Naive thymus-derived CD4-positive, alpha-beta T cell (primary cell): ENCODE data around the gene IFT52. TPM values are rescaled to one million over a fixed set of nuclear protein-coding genes. Genes with fewer than 3 reads are reported as not detected.
"Not testable (repeated sequence)": the region's sequence is repeated elsewhere in the genome, so short reads cannot be mapped to it uniquely, and the experiment has no call there.

ENCODE experiments used
- ATAC-seq: fragments of 150-1000 bp; cut with Tn5 transposase; 2 replicates; pipeline ENCODE4 v1.10.0; 2021; ENCODE audit warnings: mild to moderate bottlenecking, moderate library complexity
- CTCF ChIA-PET: fragments of 350-600 bp; sonication (Branson Sonifier 250); formaldehyde crosslinking; loops from one replicate; lab custom pipeline; 2021; ENCODE audit warnings: antibody characterized with exemption; lab: Charles Lee
- POLR2A ChIA-PET: fragments of 350-600 bp; sonication (Branson Sonifier 250); formaldehyde crosslinking; loops from one replicate; lab custom pipeline; 2021; ENCODE audit warnings: antibody characterized with exemption, inconsistent platforms; lab: Charles Lee
- DNase-seq, 9 donors: peaks; one replicate each; pipeline versions ENCODE4 v3.0.0 to v3.0.0-alpha.2; 2020 to 2022; ENCODE audit warnings: mixed read lengths in 1 of 9
- H3K27ac ChIP-seq: one replicate; pipeline ENCODE4 v1.7.0; 2013; ENCODE audit warnings: mild to moderate bottlenecking, low read depth, low read length, moderate library complexity
- H3K27me3 ChIP-seq, 2 donors: one replicate each; pipeline ENCODE4 v1.7.0; 2013; ENCODE audit warnings: low read length in 2 of 2, mild to moderate bottlenecking in 2 of 2, moderate library complexity in 2 of 2; ENCODE audit not compliant: control insufficient read depth in 2 of 2, insufficient read depth in 2 of 2
- H3K36me3 ChIP-seq, 3 experiments: 1 replicate in 2 of 3; 2 replicates in 1 of 3; pipeline ENCODE4 v1.7.0; 2013; ENCODE audit warnings: low read length in 3 of 3, mild to moderate bottlenecking in 3 of 3, moderate library complexity in 1 of 3; ENCODE audit not compliant: insufficient read depth in 3 of 3, control insufficient read depth in 2 of 3
- H3K4me1 ChIP-seq, 2 donors: one replicate each; pipeline ENCODE4 v1.7.0; 2013; ENCODE audit warnings: low read length in 2 of 2, mild to moderate bottlenecking in 2 of 2, moderate library complexity in 1 of 2; ENCODE audit not compliant: control insufficient read depth in 2 of 2, insufficient read depth in 2 of 2
- H3K4me3 ChIP-seq: 2 replicates; pipeline ENCODE4 v1.7.0; 2013; ENCODE audit warnings: mild to moderate bottlenecking, low read length
- H3K9me3 ChIP-seq, 3 experiments: 1 replicate in 2 of 3; 2 replicates in 1 of 3; pipeline ENCODE4 v1.7.0; 2013; ENCODE audit warnings: low read length in 3 of 3; ENCODE audit not compliant: control insufficient read depth in 2 of 3
- H3K27ac Mint-ChIP-seq, 9 donors: one replicate each; pipeline ENCODE4 v1.8.0; 2020 to 2022; ENCODE audit warnings: mixed read lengths in 9 of 9, mild to moderate bottlenecking in 8 of 9, moderate library complexity in 5 of 9, inconsistent platforms in 2 of 9
- H3K27me3 Mint-ChIP-seq, 5 donors: one replicate each; pipeline ENCODE4 v1.8.0; 2021 to 2022; ENCODE audit warnings: mixed read lengths in 5 of 5, mild to moderate bottlenecking in 1 of 5
- H3K36me3 Mint-ChIP-seq, 5 donors: one replicate each; pipeline ENCODE4 v1.8.0; 2020 to 2022; ENCODE audit warnings: mixed read lengths in 5 of 5, mild to moderate bottlenecking in 3 of 5, inconsistent platforms in 1 of 5
- H3K4me1 Mint-ChIP-seq, 7 donors: one replicate each; pipeline ENCODE4 v1.8.0; 2020 to 2022; ENCODE audit warnings: mixed read lengths in 7 of 7, mild to moderate bottlenecking in 3 of 7, inconsistent platforms in 1 of 7
- H3K4me3 Mint-ChIP-seq, 10 donors: one replicate each; pipeline ENCODE4 v1.8.0; 2020 to 2022; ENCODE audit warnings: mild to moderate bottlenecking in 10 of 10, mixed read lengths in 10 of 10, moderate library complexity in 6 of 10, inconsistent platforms in 2 of 10
- H3K9me3 Mint-ChIP-seq, 11 donors: one replicate each; pipeline ENCODE4 v1.8.0; 2020 to 2022; ENCODE audit warnings: mixed read lengths in 11 of 11, mild to moderate bottlenecking in 4 of 11, inconsistent platforms in 1 of 11, moderate library complexity in 1 of 11
- intact Hi-C, 2 donors: fragments of 100-400 bp; cut with micrococcal nuclease; formaldehyde crosslinking; loops; one replicate each; pipeline ENCODE4 v1.15.1; 2023
- polyA plus RNA-seq, 2 donors: library from polyadenylated mRNA; unstranded; fragments of 300-500 nt; fragmentation: Illumina TruSeq; gene quantifications; one replicate each; pipeline ENCODE4 v1.2.3, GENCODE V29; 2021
- total RNA-seq, 6 experiments: library from RNA in 5 of 6; stranded (reverse) in 5 of 6; gene quantifications; 1 replicate in 5 of 6; 2 replicates in 1 of 6; pipeline ENCODE4 v1.2.3 and lab custom pipeline; 2021 to 2026

Gene IFT52
- total and polyA plus RNA-seq, 7 experiments from 2014 or later: 14.8 to 34.9 (median 17.9) TPM

DNA sequence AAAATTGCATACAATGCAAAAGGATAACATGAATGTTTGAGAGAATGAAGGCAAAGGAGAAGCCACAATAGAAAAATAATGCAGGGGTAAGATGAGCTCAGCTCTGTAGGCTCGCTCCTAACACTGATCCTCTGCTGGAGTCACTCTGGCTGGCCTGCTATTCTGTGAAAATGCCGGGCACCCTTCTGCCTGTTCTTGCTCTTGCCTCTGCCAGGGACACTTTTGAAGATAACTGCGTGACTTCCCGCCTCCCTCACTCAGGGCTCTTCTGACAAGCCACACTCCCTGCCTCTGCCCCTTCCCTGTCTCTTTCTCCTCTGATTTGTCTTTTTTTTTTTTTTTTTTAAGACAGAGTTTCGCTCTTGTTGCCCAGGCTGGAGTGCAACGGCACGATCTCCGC lies 40.9 kb downstream of the IFT52 start:
- peaks cover 9 to 56% (median 26%) of the 10 kb centered on the region in 5 donors for H3K36me3 Mint-ChIP-seq
- H3K9me3 Mint-ChIP-seq: no peaks in the 10 kb centered on the region
- ChIA-PET CTCF (no interaction called here), POLR2A (interaction anchor here (0.5 kb wide), 1 partner anchor 27 kb away, joined by 3 read pairs; no protein-coding TSS in a partner anchor)
- no peak overlapping the region for H3K27ac Mint-ChIP-seq
- DNase-seq: no peak
- H3K36me3 ChIP-seq: peaks cover 0 to 15% (median 6%) of the 10 kb centered on the region in 3 experiments
- no peaks in the 10 kb centered on the region for H3K9me3 ChIP-seq
- no peaks in the 10 kb centered on the region for H3K27me3 Mint-ChIP-seq
- H3K4me1 Mint-ChIP-seq: peaks cover 0 to 3% (median 0%) of the 10 kb centered on the region in 7 donors
- no peak for ATAC-seq
- no peaks in the 10 kb centered on the region for H3K4me1 ChIP-seq
- intact Hi-C loops: no loop called here
- no peak overlapping the region for H3K27ac ChIP-seq
- no peak overlapping the region for H3K4me3 Mint-ChIP-seq
- no peak overlapping the region for H3K4me3 ChIP-seq
- no peaks in the 10 kb centered on the region for H3K27me3 ChIP-seq

GRCh38 chr20:43636429-43636828 lies 45.7 kb downstream of the IFT52 start:
- H3K36me3 Mint-ChIP-seq: peaks cover 7 to 46% (median 19%) of the 10 kb centered on the region in 5 donors
- intact Hi-C loops: no loop called here
- CTCF ChIA-PET: no interaction called here
- H3K9me3 ChIP-seq: no peaks in the 10 kb centered on the region
- H3K27ac ChIP-seq: no peak overlapping the region
- no peaks in the 10 kb centered on the region for H3K4me1 Mint-ChIP-seq
- ATAC-seq (no peak), DNase-seq (no peak)
- no peaks in the 10 kb centered on the region for H3K4me1 ChIP-seq
- H3K27ac Mint-ChIP-seq: no peak overlapping the region
- POLR2A ChIA-PET: interaction anchor here (1.0 kb wide), 1 partner anchor 12 kb away, joined by 3 read pairs; no protein-coding TSS in a partner anchor
- H3K36me3 ChIP-seq: peaks cover 0 to 30% (median 6%) of the 10 kb centered on the region in 3 experiments
- no peaks in the 10 kb centered on the region for H3K27me3 Mint-ChIP-seq
- H3K27me3 ChIP-seq: no peaks in the 10 kb centered on the region
- no peak overlapping the region for H3K4me3 Mint-ChIP-seq
- H3K4me3 ChIP-seq: no peak overlapping the region
- peaks cover 0 to 1% (median 0%) of the 10 kb centered on the region in 11 donors for H3K9me3 Mint-ChIP-seq

GRCh38 chr20:43642548-43642947 lies 51.8 kb downstream of the IFT52 start:
- ChIA-PET POLR2A (no interaction called here), CTCF (interaction anchor here (0.6 kb wide), 1 partner anchor 97 kb away, joined by 3 read pairs; no protein-coding TSS in a partner anchor)
- Mint-ChIP-seq H3K4me3 (no peak overlapping the region), H3K27ac (no peak overlapping the region), H3K36me3 (peaks cover 3 to 39% (median 16%) of the 10 kb centered on the region in 5 donors), H3K4me1 (no peaks in the 10 kb centered on the region), H3K27me3 (no peaks in the 10 kb centered on the region), H3K9me3 (peaks cover 0 to 1% (median 0%) of the 10 kb centered on the region in 11 donors)
- H3K9me3 ChIP-seq: no peaks in the 10 kb centered on the region
- peaks cover 0 to 32% (median 8%) of the 10 kb centered on the region in 3 experiments for H3K36me3 ChIP-seq
- H3K27ac ChIP-seq: no peak overlapping the region
- intact Hi-C loops: no loop called here
- DNase-seq (no peak), ATAC-seq (no peak)
- H3K4me3 ChIP-seq: no peak overlapping the region
- H3K4me1 ChIP-seq: no peaks in the 10 kb centered on the region
- H3K27me3 ChIP-seq: no peaks in the 10 kb centered on the region

- Histone ChIP-seq H3K27me3 (no peaks in the 10 kb centered on the region), H3K4me1 (no peaks in the 10 kb centered on the region), H3K27ac (no peak overlapping the region), H3K4me3 (no peak overlapping the region), H3K9me3 (no peaks in the 10 kb centered on the region), H3K36me3 (peaks cover 0 to 12% (median 0%) of the 10 kb centered on the region in 3 experiments)
- CTCF ChIA-PET: no interaction called here
- POLR2A ChIA-PET: no interaction called here
- no peak overlapping the region for H3K4me3 Mint-ChIP-seq
- H3K4me1 Mint-ChIP-seq: peaks cover 0 to under 1% (median 0%) of the 10 kb centered on the region in 7 donors
- intact Hi-C loops: no loop called here
- DNase-seq: no peak
- H3K27ac Mint-ChIP-seq: peak overlapping the region in 1 of 9 donors; percentile 36
- no peaks in the 10 kb centered on the region for H3K9me3 Mint-ChIP-seq
- peaks cover 0 to 17% (median 6%) of the 10 kb centered on the region in 5 donors for H3K36me3 Mint-ChIP-seq
- ATAC-seq: no peak
- H3K27me3 Mint-ChIP-seq: no peaks in the 10 kb centered on the region
Measured at GRCh38 chr20:43650997-43651525, 60.3 kb downstream of the IFT52 start.

DNA sequence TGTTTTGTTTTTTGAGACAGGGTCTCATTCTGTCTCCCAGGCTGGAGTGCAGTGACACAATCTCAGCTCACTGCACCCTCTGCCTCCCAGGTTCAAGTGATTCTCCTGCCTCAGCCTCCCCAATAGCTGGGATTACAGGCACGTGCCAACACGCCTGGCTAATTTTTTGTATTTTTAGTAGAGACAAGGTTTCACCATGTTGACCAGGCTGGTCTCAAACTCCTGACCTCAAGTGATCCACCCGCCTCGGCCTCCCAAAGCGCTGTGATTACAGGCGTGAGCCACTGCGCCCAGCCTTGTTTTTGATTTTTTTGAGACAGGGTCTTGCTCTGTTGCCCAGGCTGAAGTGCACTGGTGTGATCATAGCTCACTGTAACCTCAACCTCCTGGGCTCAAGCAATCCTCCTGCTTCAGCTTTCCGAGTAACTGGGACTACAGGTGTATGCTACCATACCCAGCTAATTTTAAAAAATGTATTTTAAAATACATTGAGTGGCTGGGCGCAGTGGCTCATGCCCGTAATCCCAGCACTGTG lies 61.0 kb downstream of the IFT52 start:
- DNase-seq, POLR2A ChIA-PET: not testable (repeated sequence)

GRCh38 chr20:43653966-43654365 lies 63.2 kb downstream of the IFT52 start:
- intact Hi-C loops: no loop called here
- no peaks in the 10 kb centered on the region for H3K27me3 Mint-ChIP-seq
- POLR2A ChIA-PET: no interaction called here
- Histone ChIP-seq H3K36me3 (no peaks in the 10 kb centered on the region), H3K4me1 (peaks cover 4 to 5% of the 10 kb centered on the region in 2 donors), H3K27ac (no peak overlapping the region), H3K9me3 (no peaks in the 10 kb centered on the region), H3K27me3 (no peaks in the 10 kb centered on the region), H3K4me3 (no peak overlapping the region)
- DNase-seq (no peak), ATAC-seq (no peak)
- no peak overlapping the region for H3K4me3 Mint-ChIP-seq
- CTCF ChIA-PET: no interaction called here
- H3K27ac Mint-ChIP-seq: peak overlapping the region in 2 of 9 donors; percentile 12 to 26
- H3K36me3 Mint-ChIP-seq: no peaks in the 10 kb centered on the region
- H3K4me1 Mint-ChIP-seq: peaks cover 0 to 17% (median 11%) of the 10 kb centered on the region in 7 donors
- no peaks in the 10 kb centered on the region for H3K9me3 Mint-ChIP-seq

More for the DNA sequence above, 61.0 kb downstream of the IFT52 start:
- H3K4me1 ChIP-seq, H3K4me3 ChIP-seq, H3K27ac Mint-ChIP-seq, H3K9me3 Mint-ChIP-seq, H3K36me3 ChIP-seq, H3K27ac ChIP-seq, H3K27me3 Mint-ChIP-seq, CTCF ChIA-PET, H3K4me3 Mint-ChIP-seq, intact Hi-C loops, H3K27me3 ChIP-seq, ATAC-seq, H3K4me1 Mint-ChIP-seq, H3K9me3 ChIP-seq: not testable (repeated sequence)
- H3K36me3 Mint-ChIP-seq: peaks cover 0 to 12% (median 4%) of the 10 kb centered on the region in 5 donors

- H3K9me3 Mint-ChIP-seq, H3K4me3 Mint-ChIP-seq, H3K36me3 ChIP-seq, H3K27me3 ChIP-seq, DNase-seq, H3K9me3 ChIP-seq, ATAC-seq, H3K27ac Mint-ChIP-seq, H3K27me3 Mint-ChIP-seq, H3K27ac ChIP-seq, H3K4me1 ChIP-seq, POLR2A ChIA-PET, H3K4me3 ChIP-seq, intact Hi-C loops, H3K36me3 Mint-ChIP-seq: not testable (repeated sequence)
- peaks cover 0 to 17% (median 11%) of the 10 kb centered on the region in 7 donors for H3K4me1 Mint-ChIP-seq
- CTCF ChIA-PET: interaction anchor here (0.7 kb wide), 1 partner anchor 17 kb away, joined by 3 read pairs; no protein-coding TSS in a partner anchor
Measured at GRCh38 chr20:43655176-43655575, 64.4 kb downstream of the IFT52 start.
